Right lobe of liver (tissue), 4 donors: ENCODE results near the gene KLF17.

ENCODE experiments used
- POLR2A ChIP-seq: fragments of 450-650 bp; IDR thresholded peaks from one replicate; pipeline ENCODE4 v1.6.1; 2017; ENCODE audit warnings: antibody characterized with exemption, mild to moderate bottlenecking
- TF ChIP-seq, protein P1 (sequence below), 4 donors: fragments of 200-600 bp in 3 of 4; fragments of 450-650 bp in 1 of 4; IDR thresholded peaks; one replicate each; pipeline versions ENCODE4 v1.5.1 to v1.8.0; 2016 to 2022; ENCODE audit warnings: antibody characterized with exemption in 4 of 4, mild to moderate bottlenecking in 2 of 4
- donor health status: DM: no; HTN: no; CAD: no.
- donor health status: DM: no; HTN: no; CAD: no.
- donor health status: DM: no; HTN: yes; CAD: no.

DNA sequence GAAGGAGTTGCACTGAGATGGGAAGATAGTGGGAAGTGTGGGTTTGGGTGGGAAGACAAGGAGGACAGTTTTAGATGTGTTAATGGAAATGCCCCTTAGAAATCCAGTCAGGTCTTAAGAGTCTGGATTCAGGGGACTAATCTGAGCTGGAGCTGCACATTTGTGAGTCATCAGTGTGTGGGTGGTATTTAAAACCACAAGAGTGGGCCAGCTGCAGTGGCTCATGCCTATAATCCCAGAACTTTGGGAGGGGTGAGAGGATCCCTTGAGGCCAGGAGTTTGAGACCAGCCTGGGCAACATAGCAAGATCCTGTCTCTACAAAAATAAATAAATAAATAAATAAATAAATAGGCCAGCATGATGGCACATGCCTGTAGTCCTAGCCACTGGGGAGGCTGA is 46.4 kb upstream of the KLF17 start:
- no peak for TF ChIP-seq POLR2A
- TF ChIP-seq, protein P1, sequence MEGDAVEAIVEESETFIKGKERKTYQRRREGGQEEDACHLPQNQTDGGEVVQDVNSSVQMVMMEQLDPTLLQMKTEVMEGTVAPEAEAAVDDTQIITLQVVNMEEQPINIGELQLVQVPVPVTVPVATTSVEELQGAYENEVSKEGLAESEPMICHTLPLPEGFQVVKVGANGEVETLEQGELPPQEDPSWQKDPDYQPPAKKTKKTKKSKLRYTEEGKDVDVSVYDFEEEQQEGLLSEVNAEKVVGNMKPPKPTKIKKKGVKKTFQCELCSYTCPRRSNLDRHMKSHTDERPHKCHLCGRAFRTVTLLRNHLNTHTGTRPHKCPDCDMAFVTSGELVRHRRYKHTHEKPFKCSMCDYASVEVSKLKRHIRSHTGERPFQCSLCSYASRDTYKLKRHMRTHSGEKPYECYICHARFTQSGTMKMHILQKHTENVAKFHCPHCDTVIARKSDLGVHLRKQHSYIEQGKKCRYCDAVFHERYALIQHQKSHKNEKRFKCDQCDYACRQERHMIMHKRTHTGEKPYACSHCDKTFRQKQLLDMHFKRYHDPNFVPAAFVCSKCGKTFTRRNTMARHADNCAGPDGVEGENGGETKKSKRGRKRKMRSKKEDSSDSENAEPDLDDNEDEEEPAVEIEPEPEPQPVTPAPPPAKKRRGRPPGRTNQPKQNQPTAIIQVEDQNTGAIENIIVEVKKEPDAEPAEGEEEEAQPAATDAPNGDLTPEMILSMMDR (IDR thresholded peaks at IDR 0.05) = no peak
